ENCODE measurements around the gene ACOT12.
"Not testable (repeated sequence)": the region's sequence is repeated elsewhere in the genome, so short reads cannot be mapped to it uniquely, and the experiment has no call there.

The ACOT12 gene

GRCh38 chr5:81398741-81399140 is 4.8 kb upstream of the ACOT12 start:
- no peak for DNase-seq

DNA sequence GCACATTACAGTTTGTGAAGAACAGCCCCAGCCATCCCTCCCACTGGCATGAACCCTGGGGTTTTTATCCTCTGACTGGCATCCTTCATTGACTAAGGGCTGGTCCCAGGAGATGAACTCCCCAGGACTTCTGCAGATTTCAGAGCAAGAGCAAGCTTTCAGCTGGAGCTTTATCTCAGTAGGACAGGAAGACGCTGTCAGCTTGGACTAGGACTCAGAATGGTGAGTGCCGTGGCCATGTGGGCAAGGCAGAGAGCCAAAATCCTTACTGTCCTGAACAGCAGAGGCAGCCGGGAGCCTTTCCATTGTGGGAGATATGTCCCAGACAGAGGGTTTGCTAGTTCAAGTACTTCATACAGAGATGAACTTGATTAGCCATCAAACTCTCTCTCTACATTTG is 3.2 kb upstream of the ACOT12 start:
- DNase-seq = no peak

DNA sequence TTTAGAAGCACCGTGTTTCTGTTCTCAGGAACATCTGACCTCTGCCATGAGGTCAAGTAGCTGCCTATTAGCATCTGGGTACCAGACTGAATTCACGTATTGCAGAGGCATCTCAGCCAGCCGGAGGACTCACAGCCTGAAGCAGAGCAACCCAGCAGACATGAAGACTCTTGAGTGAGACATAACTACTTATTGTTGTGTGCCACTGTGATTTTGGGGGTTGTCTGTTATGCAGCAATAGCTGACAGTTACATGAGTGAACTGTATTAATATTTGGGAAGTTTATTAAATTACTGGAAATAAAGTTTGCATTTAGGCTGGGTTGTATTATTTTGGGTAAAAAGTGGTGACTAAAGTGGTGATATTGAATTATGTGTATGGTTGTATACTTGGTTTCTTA is 1.3 kb upstream of the ACOT12 start:
- DNase-seq = no peak

DNA sequence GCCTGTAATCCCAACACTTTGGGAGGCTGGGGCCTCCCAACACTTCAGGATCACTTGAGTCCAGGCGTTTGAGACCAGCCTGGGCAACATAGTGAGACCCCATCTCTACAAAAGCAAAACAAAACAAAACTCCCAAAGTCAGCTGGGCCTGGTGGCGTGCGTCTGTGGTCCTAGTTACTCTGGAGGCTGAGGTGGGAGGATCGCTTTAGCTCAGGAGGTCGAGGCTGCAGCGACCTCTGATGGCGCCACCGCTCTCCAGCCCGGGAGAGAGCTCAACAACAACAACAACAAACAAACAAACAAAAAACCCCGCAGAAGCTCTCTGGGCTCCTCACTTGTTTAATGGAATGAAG is 528 bp downstream of the ACOT12 start:
- no peak for DNase-seq

GRCh38 chr5:81389025-81389424 is 4.9 kb downstream of the ACOT12 start:
- DNase-seq = no peak

GRCh38 chr5:81388169-81388568 is 5.8 kb downstream of the ACOT12 start:
- DNase-seq = no peak

GRCh38 chr5:81383867-81384266 is 10.1 kb downstream of the ACOT12 start:
- no peak for DNase-seq

DNA sequence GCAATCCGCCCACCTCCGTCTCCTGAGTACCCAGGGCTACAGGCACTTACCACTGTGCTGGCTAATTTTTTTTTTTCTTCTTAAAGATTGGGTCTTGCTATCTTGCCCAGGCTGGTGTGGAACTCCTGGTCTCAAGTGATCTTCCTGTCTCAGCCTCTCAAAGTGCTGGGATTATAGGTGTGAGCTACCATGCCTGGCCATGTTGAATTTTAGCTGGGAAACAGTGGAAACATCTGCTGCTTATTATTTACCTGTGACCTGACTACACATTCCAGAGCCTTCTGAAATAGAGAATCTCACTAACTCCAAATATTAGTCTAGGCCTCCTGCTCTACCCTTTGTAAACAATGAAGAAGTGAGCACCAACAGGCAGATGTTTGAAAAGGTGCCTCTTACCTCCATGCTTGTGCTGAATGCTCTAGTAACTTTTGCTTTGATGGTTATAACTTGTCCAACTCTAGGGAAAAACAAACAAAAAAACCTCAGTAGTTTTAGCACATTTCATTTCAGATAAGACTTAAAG is 22.5 kb downstream of the ACOT12 start:
- DNase-seq = no peak

DNA sequence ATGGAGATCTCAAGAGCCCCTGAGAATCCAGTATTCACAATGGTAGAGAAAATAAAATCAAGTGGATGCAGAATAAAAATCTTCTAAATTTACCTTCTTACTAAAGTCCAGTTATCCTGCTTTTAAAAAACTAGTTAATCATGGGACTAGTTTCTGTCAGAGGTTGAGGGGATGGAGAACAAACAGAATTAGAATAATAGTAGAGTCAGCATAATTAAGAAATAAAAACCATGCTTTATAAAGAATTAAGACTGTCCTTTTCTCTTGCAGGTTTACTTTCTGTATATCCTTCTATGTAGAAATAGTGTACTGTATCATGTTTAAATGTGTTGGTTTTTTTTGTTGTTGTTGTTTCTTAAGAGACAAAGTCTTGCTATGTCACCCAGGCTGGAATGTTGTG is 23.0 kb downstream of the ACOT12 start:
- no peak for DNase-seq

- no peak for DNase-seq
Observed at GRCh38 chr5:81365541-81365940, 28.4 kb downstream of the ACOT12 start.

- DNase-seq = no peak
Observed at GRCh38 chr5:81363093-81363871, 30.7 kb downstream of the ACOT12 start.

GRCh38 chr5:81361600-81361999 is 32.3 kb downstream of the ACOT12 start:
- DNase-seq = no peak

GRCh38 chr5:81360640-81361039 is 33.3 kb downstream of the ACOT12 start:
- no peak for DNase-seq

DNA sequence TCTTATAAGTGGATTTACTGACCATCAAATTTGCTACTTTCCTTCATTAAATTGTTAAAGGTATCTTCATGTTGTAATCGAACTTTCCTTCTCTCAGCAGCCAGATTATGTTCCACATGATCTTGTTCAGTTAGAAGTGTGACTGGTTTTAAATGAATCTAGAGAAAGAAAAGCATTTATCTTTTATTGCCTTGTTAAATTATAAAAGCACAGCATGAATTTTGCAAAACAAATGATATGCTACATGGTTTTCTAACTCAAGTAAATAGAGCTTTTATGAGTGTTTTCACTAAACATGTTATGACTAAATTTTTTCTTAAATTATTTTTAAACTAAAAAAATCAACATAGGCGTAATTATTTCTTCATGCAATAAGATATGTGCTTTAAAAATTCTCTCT is 34.1 kb downstream of the ACOT12 start:
- DNase-seq = no peak

GRCh38 chr5:81359108-81359507 is 34.8 kb downstream of the ACOT12 start:
- DNase-seq = no peak

GRCh38 chr5:81355291-81356251 is 38.4 kb downstream of the ACOT12 start:
- DNase-seq = no peak

GRCh38 chr5:81354093-81354492 is 39.8 kb downstream of the ACOT12 start:
- DNase-seq = no peak

GRCh38 chr5:81353189-81353588 is 40.7 kb downstream of the ACOT12 start:
- DNase-seq = no peak

- DNase-seq = no peak
Observed at GRCh38 chr5:81350507-81350906, 43.4 kb downstream of the ACOT12 start.

DNA sequence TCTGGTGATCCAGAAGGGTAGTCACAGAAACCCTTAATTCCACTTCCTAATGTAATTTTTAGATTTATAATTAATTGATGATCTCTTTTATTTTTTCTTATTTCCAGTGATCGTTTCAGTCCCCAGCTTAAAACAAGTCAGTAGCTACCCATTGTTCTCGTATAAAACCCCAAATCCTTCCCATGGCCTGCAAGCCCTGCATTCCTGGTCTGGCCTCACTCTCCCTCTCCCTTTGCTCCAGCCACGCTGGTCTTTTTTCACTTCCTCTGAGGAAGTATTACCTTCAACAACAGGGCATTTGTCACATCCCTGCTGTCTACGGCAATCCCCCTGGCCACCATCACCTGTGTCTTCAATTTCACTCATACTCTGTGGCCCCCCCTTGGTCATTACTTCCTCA is 44.8 kb downstream of the ACOT12 start:
- DNase-seq = no peak

DNA sequence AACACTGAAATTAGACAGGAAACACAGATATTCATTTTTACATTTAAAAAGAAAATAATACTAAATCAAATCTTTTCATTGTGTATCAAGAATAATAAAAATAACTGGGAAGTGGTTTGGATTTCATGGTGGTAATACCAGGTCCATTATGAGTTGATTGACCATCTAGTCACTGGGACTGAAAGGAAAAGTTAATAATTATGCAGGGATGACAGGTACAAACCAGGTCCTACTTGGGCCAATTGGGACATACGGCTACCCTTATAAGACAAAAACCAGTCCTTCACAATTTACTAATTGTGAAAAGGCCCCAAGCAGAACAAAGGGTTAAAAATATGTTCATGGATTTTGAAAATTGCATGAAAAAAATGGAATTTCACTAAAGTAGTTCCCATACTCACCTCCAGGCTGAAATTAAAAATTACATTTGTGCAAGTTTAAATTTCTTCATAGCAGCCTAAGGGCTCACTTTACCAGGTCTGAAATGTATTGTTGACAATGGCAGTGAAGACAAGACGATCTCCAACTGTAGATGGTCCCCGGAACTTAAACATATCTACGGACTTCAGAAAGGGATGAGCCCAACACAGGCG is 48.4 kb downstream of the ACOT12 start:
- DNase-seq = no peak

- no peak for DNase-seq
Observed at GRCh38 chr5:81344736-81345135, 49.2 kb downstream of the ACOT12 start.

GRCh38 chr5:81338213-81338612 is 55.7 kb downstream of the ACOT12 start:
- DNase-seq = not testable (repeated sequence)

- no peak for DNase-seq
Observed at GRCh38 chr5:81337803-81338202, 56.1 kb downstream of the ACOT12 start.

Data from CD4-positive, alpha-beta T cell treated with Interleukin-10 for 1 hour (primary cell).